ENCODE measurements around the gene PHLDB3. TPM values are rescaled to one million over a fixed set of nuclear protein-coding genes. Genes with fewer than 3 reads are reported as not detected.
A peak's percentile ranks its signal among the peaks of the same experiment; 100 is the strongest.

Gene PHLDB3
- total and polyA plus RNA-seq, 7 experiments from 2014 or later = 4.5 to 98.8 (median 37.8) TPM

DNA sequence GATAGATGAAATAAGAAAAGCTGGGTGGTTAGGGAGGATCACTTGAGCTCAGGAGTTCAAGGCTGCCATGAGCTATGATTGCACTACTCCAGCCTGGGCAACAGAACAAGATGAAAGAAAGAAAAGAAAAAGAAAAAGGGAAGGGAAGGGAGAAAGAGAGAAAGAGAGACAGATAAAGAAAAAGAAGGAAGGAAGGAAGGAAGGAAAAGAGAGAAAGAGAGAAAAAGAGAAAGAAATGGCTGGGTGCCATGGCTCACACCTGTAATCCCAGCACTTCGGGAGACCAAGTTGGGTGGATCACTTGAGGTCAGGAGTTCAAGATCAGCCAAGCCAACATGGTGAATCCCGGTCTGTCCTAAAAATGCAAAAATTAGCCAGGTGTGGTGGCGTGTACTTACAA is 68.8 kb downstream of the PHLDB3 start:
- Histone ChIP-seq H3K27ac (ENCODE audit: low read depth, low read length) (no peak overlapping the region), H3K4me3 (ENCODE audit: low read length) (no peak overlapping the region), H3K9me3 (ENCODE audit: control insufficient read depth in 2 of 3, low read length in 3 of 3) (no peaks in the 10 kb centered on the region), H3K36me3 (ENCODE audit: control insufficient read depth in 2 of 3, insufficient read depth in 3 of 3, low read length in 3 of 3) (no peaks in the 10 kb centered on the region), H3K27me3 (ENCODE audit: control insufficient read depth in 2 of 2, insufficient read depth in 2 of 2, low read length in 2 of 2) (no peaks in the 10 kb centered on the region), H3K4me1 (ENCODE audit: control insufficient read depth in 2 of 2, insufficient read depth in 2 of 2, low read length in 2 of 2) (peaks cover 28 to 40% of the 10 kb centered on the region in 2 donors)
- intact Hi-C loops (cut with micrococcal nuclease) = loop anchor here in 1 of 2 donors (10.0 kb wide), 1 partner anchor 349 kb away; the partner anchor contains the start of gene KCNN4
- Mint-ChIP-seq H3K4me3 (peak overlapping the region in 2 of 10 donors; percentile 45 to 71), H3K9me3 (peaks cover 0 to 9% (median 0%) of the 10 kb centered on the region in 11 donors), H3K36me3 (peaks cover 0 to 10% (median 0%) of the 10 kb centered on the region in 5 donors), H3K27ac (peak overlapping the region; percentile 5 to 92 (median 83)), H3K4me1 (peaks cover 37 to 71% (median 63%) of the 10 kb centered on the region in 7 donors), H3K27me3 (peaks cover 0 to 2% (median 0%) of the 10 kb centered on the region in 5 donors)
- POLR2A ChIA-PET = interaction anchor here (1.0 to 3.0 kb wide), 5 partner anchors 12 to 89 kb away, joined by 3 to 13 read pairs (median 4); partner anchors contain the start of gene PHLDB3
- CTCF ChIA-PET = interaction anchor here (1.1 to 6.1 kb wide), 4 partner anchors 12 to 97 kb away, joined by 3 to 102 read pairs (median 26); partner anchors contain the start of genes PHLDB3 and ZNF575
- DNase-seq = no peak
- no peak for ATAC-seq

DNA sequence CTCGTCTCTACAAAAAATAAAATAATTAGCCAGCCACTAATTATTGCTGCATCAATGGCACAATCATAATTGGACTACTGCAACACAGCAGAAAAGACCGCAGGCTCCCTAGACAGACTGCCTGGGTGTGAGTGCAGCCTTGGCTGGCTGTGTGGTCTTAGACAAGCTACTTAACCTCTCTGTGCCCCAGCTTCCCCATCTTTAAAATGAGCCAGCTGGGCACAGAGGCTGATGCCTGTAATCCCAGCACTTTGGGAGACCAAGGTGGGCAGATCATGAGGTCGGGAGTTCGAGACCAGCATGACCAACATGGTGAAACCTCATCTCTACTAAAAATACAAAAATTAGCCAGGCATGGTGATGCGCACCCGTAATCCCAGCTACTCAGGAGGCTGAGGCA is 70.9 kb downstream of the PHLDB3 start:
- CTCF ChIA-PET = interaction anchor here (1.1 to 6.1 kb wide), 3 partner anchors 14 to 94 kb away, joined by 3 to 102 read pairs (median 74); no protein-coding TSS in a partner anchor
- H3K4me3 ChIP-seq (ENCODE audit: low read length) = no peak overlapping the region
- ATAC-seq (no peak), DNase-seq (no peak)
- Mint-ChIP-seq H3K4me1 (peaks cover 27 to 62% (median 49%) of the 10 kb centered on the region in 7 donors), H3K27ac (peak overlapping the region in 1 of 9 donors; percentile 20), H3K4me3 (no peak overlapping the region), H3K9me3 (peaks cover 0 to 9% (median 0%) of the 10 kb centered on the region in 11 donors), H3K36me3 (peaks cover 0 to 4% (median 0%) of the 10 kb centered on the region in 5 donors), H3K27me3 (peaks cover 0 to 2% (median 0%) of the 10 kb centered on the region in 5 donors)
- H3K9me3 ChIP-seq (ENCODE audit: control insufficient read depth in 2 of 3, low read length in 3 of 3) = no peaks in the 10 kb centered on the region
- H3K27me3 ChIP-seq (ENCODE audit: control insufficient read depth in 2 of 2, insufficient read depth in 2 of 2, low read length in 2 of 2) = no peaks in the 10 kb centered on the region
- H3K27ac ChIP-seq (ENCODE audit: low read depth, low read length) = no peak overlapping the region
- POLR2A ChIA-PET = interaction anchor here (1.1 to 3.2 kb wide), 2 partner anchors 13 to 86 kb away, joined by 3 to 23 read pairs; no protein-coding TSS in a partner anchor
- H3K36me3 ChIP-seq (ENCODE audit: control insufficient read depth in 2 of 3, insufficient read depth in 3 of 3, low read length in 3 of 3) = no peaks in the 10 kb centered on the region
- intact Hi-C loops (cut with micrococcal nuclease) = loop anchor here (1.0 to 10.0 kb wide), 4 partner anchors 14 to 351 kb away; partner anchors contain the start of gene KCNN4 (in 1 of the 2)
- H3K4me1 ChIP-seq (ENCODE audit: control insufficient read depth in 2 of 2, insufficient read depth in 2 of 2, low read length in 2 of 2) = peaks cover 18 to 31% of the 10 kb centered on the region in 2 donors

DNA sequence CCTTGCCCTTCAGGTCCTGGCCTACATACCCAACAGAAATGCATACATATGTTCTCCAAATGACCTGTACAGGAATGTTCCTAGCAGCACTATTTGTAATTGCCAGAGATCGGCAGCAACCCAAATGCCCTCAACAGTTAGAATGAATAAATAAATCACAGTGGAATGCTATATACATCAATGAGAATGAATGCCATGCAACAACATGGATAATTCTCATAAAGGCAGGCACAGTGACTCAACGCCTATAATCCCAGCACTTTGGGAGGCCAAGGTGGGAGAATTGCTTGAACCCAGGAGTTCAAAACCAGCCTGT is 71.2 kb downstream of the PHLDB3 start:
- peak overlapping the region in 1 of 10 donors; percentile 29 for H3K4me3 Mint-ChIP-seq
- peaks cover 14 to 27% of the 10 kb centered on the region in 2 donors for H3K4me1 ChIP-seq (ENCODE audit: control insufficient read depth in 2 of 2, insufficient read depth in 2 of 2, low read length in 2 of 2)
- peaks cover 0 to 8% (median 0%) of the 10 kb centered on the region in 11 donors for H3K9me3 Mint-ChIP-seq
- POLR2A ChIA-PET = interaction anchor here (1.1 to 3.2 kb wide), 3 partner anchors 14 to 89 kb away, joined by 3 to 23 read pairs (median 3); no protein-coding TSS in a partner anchor
- H3K27ac Mint-ChIP-seq = peak overlapping the region in 8 of 9 donors; percentile 10 to 89 (median 70)
- peaks cover 0 to 2% (median 0%) of the 10 kb centered on the region in 5 donors for H3K27me3 Mint-ChIP-seq
- H3K27ac ChIP-seq (ENCODE audit: low read depth, low read length) = no peak overlapping the region
- CTCF ChIA-PET = interaction anchor here (1.6 to 6.1 kb wide), 3 partner anchors 14 to 87 kb away, joined by 7 to 102 read pairs (median 74); partner anchors contain the start of gene PHLDB3
- H3K9me3 ChIP-seq (ENCODE audit: control insufficient read depth in 2 of 3, low read length in 3 of 3) = no peaks in the 10 kb centered on the region
- no peaks in the 10 kb centered on the region for H3K27me3 ChIP-seq (ENCODE audit: control insufficient read depth in 2 of 2, insufficient read depth in 2 of 2, low read length in 2 of 2)
- DNase-seq = no peak
- no peak overlapping the region for H3K4me3 ChIP-seq (ENCODE audit: low read length)
- no peaks in the 10 kb centered on the region for H3K36me3 ChIP-seq (ENCODE audit: control insufficient read depth in 2 of 3, insufficient read depth in 3 of 3, low read length in 3 of 3)
- intact Hi-C loops (cut with micrococcal nuclease) = loop anchor here (1.0 to 10.0 kb wide), 4 partner anchors 14 to 351 kb away; partner anchors contain the start of gene KCNN4 (in 1 of the 2)
- peaks cover 23 to 59% (median 46%) of the 10 kb centered on the region in 7 donors for H3K4me1 Mint-ChIP-seq
- H3K36me3 Mint-ChIP-seq = peaks cover 0 to 4% (median 0%) of the 10 kb centered on the region in 5 donors
- no peak for ATAC-seq

DNA sequence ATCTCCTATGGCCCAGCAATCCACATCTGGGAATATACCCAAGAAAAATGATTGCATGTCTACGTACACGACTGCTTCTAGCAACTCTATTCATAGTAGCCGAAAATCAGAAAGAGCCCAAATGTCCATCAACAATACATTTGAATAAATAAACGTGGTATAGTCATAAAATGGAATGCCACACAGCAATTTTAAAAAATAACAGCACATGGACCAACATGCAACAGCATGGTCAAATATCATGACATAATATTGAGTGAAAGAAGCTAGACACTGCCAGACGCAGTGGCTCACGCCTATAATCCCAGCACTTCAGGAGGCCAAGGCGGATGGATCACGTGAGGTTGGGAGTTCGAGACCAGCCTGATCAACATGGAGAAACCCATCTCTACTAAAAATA is 73.6 kb downstream of the PHLDB3 start:
- H3K27ac Mint-ChIP-seq = peak overlapping the region in 4 of 9 donors; percentile 12 to 92 (median 76)
- DNase-seq = no peak

DNA sequence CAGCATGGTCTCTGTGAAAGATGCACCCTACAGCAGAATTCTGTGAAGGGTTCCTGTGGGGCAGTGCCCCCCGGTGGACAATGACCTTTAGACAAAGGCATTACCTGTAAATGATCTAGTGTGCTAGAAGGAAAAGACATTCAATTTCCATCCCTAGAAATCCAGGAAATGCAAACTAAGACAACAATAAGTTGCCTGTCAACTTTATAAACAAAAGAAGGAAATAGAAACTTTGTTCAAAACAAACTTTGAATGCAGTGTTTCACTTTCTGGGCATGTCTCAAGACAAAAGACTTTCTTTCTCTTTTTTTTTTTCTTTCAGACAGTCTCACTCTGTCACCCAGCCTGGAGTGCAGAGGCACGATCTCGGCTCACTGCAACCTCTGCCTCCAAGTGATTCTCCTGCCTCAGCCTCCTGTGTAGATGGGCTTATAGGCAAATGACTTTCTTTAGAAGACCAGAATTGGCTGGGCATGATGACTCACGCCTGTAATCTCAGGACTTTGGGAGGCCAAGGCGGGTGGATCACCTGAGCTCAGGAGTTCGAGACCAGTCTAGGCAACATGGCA is 74.3 kb downstream of the PHLDB3 start:
- Histone ChIP-seq H3K27me3 (ENCODE audit: control insufficient read depth in 2 of 2, insufficient read depth in 2 of 2, low read length in 2 of 2) (no peaks in the 10 kb centered on the region), H3K27ac (ENCODE audit: low read depth, low read length) (no peak overlapping the region), H3K4me1 (ENCODE audit: control insufficient read depth in 2 of 2, insufficient read depth in 2 of 2, low read length in 2 of 2) (peaks cover 5 to 11% of the 10 kb centered on the region in 2 donors), H3K36me3 (ENCODE audit: control insufficient read depth in 2 of 3, insufficient read depth in 3 of 3, low read length in 3 of 3) (no peaks in the 10 kb centered on the region), H3K9me3 (ENCODE audit: control insufficient read depth in 2 of 3, low read length in 3 of 3) (no peaks in the 10 kb centered on the region), H3K4me3 (ENCODE audit: low read length) (no peak overlapping the region)
- intact Hi-C loops (cut with micrococcal nuclease) = loop anchor here in 1 of 2 donors (10.0 kb wide), 1 partner anchor 355 kb away; the partner anchor contains the start of gene KCNN4
- Mint-ChIP-seq H3K27me3 (peaks cover 0 to 6% (median 0%) of the 10 kb centered on the region in 5 donors), H3K36me3 (no peaks in the 10 kb centered on the region), H3K4me3 (peak overlapping the region in 3 of 10 donors; percentile 40 to 61 (median 57)), H3K4me1 (peaks cover 16 to 37% (median 25%) of the 10 kb centered on the region in 7 donors), H3K9me3 (no peaks in the 10 kb centered on the region), H3K27ac (peak overlapping the region in 6 of 9 donors; percentile 28 to 92 (median 68))
- no peak for ATAC-seq
- CTCF ChIA-PET = interaction anchor here (0.7 to 4.9 kb wide), 5 partner anchors 18 to 95 kb away, joined by 3 to 74 read pairs (median 4); partner anchors contain the start of gene LYPD3
- POLR2A ChIA-PET = no interaction called here
- peak in 2 of 9 donors; percentile 30 to 58 for DNase-seq

More for the DNA sequence above, 73.6 kb downstream of the PHLDB3 start:
- CTCF ChIA-PET = interaction anchor here (0.7 to 6.1 kb wide), 7 partner anchors 17 to 94 kb away, joined by 3 to 102 read pairs (median 4); partner anchors contain the start of gene LYPD3
- Histone ChIP-seq H3K36me3 (ENCODE audit: control insufficient read depth in 2 of 3, insufficient read depth in 3 of 3, low read length in 3 of 3) (no peaks in the 10 kb centered on the region), H3K27ac (ENCODE audit: low read depth, low read length) (no peak overlapping the region), H3K4me3 (ENCODE audit: low read length) (no peak overlapping the region), H3K27me3 (ENCODE audit: control insufficient read depth in 2 of 2, insufficient read depth in 2 of 2, low read length in 2 of 2) (no peaks in the 10 kb centered on the region), H3K4me1 (ENCODE audit: control insufficient read depth in 2 of 2, insufficient read depth in 2 of 2, low read length in 2 of 2) (peaks cover 5 to 11% of the 10 kb centered on the region in 2 donors), H3K9me3 (ENCODE audit: control insufficient read depth in 2 of 3, low read length in 3 of 3) (no peaks in the 10 kb centered on the region)
- POLR2A ChIA-PET = no interaction called here
- Mint-ChIP-seq H3K36me3 (peaks cover 0 to 2% (median 0%) of the 10 kb centered on the region in 5 donors), H3K4me3 (peak overlapping the region in 1 of 10 donors; percentile 57), H3K27me3 (peaks cover 0 to 3% (median 0%) of the 10 kb centered on the region in 5 donors), H3K4me1 (peaks cover 13 to 38% (median 26%) of the 10 kb centered on the region in 7 donors), H3K9me3 (peaks cover 0 to 2% (median 0%) of the 10 kb centered on the region in 11 donors)
- intact Hi-C loops (cut with micrococcal nuclease) = loop anchor here in 1 of 2 donors (10.0 kb wide), 1 partner anchor 354 kb away; the partner anchor contains the start of gene KCNN4
- no peak for ATAC-seq

DNA sequence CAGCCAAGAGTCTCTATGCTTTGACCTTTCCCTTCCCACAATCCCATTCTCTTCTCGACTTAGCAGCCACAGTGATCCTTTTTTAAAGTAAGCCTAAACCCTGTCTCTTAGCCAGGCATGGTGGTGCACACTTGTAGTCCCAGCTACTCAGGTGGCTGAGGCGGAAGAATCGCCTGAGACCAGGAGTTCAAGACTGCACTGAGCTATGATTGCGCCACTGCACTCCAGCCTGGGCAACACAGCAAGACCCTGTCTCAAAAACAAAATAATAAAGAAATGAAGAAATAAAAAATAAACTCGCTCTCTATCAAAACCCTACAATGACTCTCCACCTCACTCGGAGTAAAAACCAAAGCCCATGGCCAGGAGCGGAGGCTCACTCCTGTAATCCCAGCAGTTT is 75.2 kb downstream of the PHLDB3 start:
- no peaks in the 10 kb centered on the region for H3K9me3 Mint-ChIP-seq
- no peaks in the 10 kb centered on the region for H3K36me3 ChIP-seq (ENCODE audit: control insufficient read depth in 2 of 3, insufficient read depth in 3 of 3, low read length in 3 of 3)
- peak overlapping the region in 3 of 9 donors; percentile 1 to 88 (median 60) for H3K27ac Mint-ChIP-seq
- H3K27me3 Mint-ChIP-seq = peaks cover 0 to 8% (median 0%) of the 10 kb centered on the region in 5 donors
- CTCF ChIA-PET = interaction anchor here (1.1 to 1.2 kb wide), 2 partner anchors 18 to 90 kb away, joined by 3 to 5 read pairs; no protein-coding TSS in a partner anchor
- no peak overlapping the region for H3K4me3 ChIP-seq (ENCODE audit: low read length)
- H3K4me1 ChIP-seq (ENCODE audit: control insufficient read depth in 2 of 2, insufficient read depth in 2 of 2, low read length in 2 of 2) = peaks cover 5 to 11% of the 10 kb centered on the region in 2 donors
- H3K4me1 Mint-ChIP-seq = peaks cover 18 to 37% (median 28%) of the 10 kb centered on the region in 7 donors
- H3K27me3 ChIP-seq (ENCODE audit: control insufficient read depth in 2 of 2, insufficient read depth in 2 of 2, low read length in 2 of 2) = no peaks in the 10 kb centered on the region
- intact Hi-C loops (cut with micrococcal nuclease) = no loop called here
- ATAC-seq (no peak), DNase-seq (no peak)
- POLR2A ChIA-PET = interaction anchor here (0.7 kb wide), 1 partner anchor 75 kb away, joined by 3 read pairs; no protein-coding TSS in a partner anchor
- no peak overlapping the region for H3K4me3 Mint-ChIP-seq
- no peaks in the 10 kb centered on the region for H3K36me3 Mint-ChIP-seq
- H3K27ac ChIP-seq (ENCODE audit: low read depth, low read length) = no peak overlapping the region
- no peaks in the 10 kb centered on the region for H3K9me3 ChIP-seq (ENCODE audit: control insufficient read depth in 2 of 3, low read length in 3 of 3)
